Left ventricle myocardium inferior (tissue), 1 donor: ENCODE measurements around the gene SHISA2. TPM values are rescaled to one million over a fixed set of nuclear protein-coding genes. Genes with fewer than 3 reads are reported as not detected.

Experiments used
- DNase-seq: peaks from one replicate; pipeline ENCODE4 v3.0.0-alpha.2; 2020
- H3K27ac ChIP-seq: fragments of 200-600 bp; replicated peaks from 2 replicates; pipeline ENCODE4 v1.8.0; 2021
- H3K27me3 ChIP-seq: fragments of 200-600 bp; 2 replicates; pipeline ENCODE4 v1.8.0; 2021; ENCODE audit warnings: low read depth
- H3K36me3 ChIP-seq: fragments of 200-600 bp; 2 replicates; pipeline ENCODE4 v1.8.0; 2021
- H3K4me1 ChIP-seq: fragments of 200-600 bp; 2 replicates; pipeline ENCODE4 v1.8.0; 2021
- H3K4me3 ChIP-seq: fragments of 200-600 bp; 2 replicates; pipeline ENCODE4 v1.8.0; 2021; ENCODE audit warnings: mild to moderate bottlenecking, moderate library complexity
- H3K9me3 ChIP-seq: fragments of 200-600 bp; replicated peaks from 2 replicates; pipeline ENCODE4 v1.8.0; 2021
- CTCF ChIP-seq: fragments of 200-600 bp; IDR thresholded peaks from 2 replicates; pipeline ENCODE4 v1.8.0; 2021; ENCODE audit warnings: antibody characterized with exemption, mild to moderate bottlenecking, borderline replicate concordance
- intact Hi-C: fragments of 100-400 bp; cut with micrococcal nuclease; formaldehyde crosslinking; loops from one replicate; pipeline ENCODE4 v1.11.0; 2022
- total RNA-seq: library from RNA; stranded (reverse); fragmentation: NEBNext Ultra II Directional; extraction: Animal tissue kit (Norgen Biotek cat#: 25700); gene quantifications from one replicate; pipeline ENCODE4 v1.2.1, GENCODE V29; 2021
- donor health status: DM: no; HTN: yes; CAD: no; lungs with severe emphysema.

Gene SHISA2
- total RNA-seq, 1 donor from 2014 or later, result 0.22 TPM

GRCh38 chr13:26017196-26017921 is 34.5 kb downstream of the SHISA2 start:
- Histone ChIP-seq H3K9me3 (peaks cover 10% of the 10 kb centered on the region), H3K4me1 (peaks cover 49% of the 10 kb centered on the region), H3K27me3 (peaks cover 48% of the 10 kb centered on the region), H3K36me3 (no peaks in the 10 kb centered on the region), H3K27ac (peak overlapping the region; percentile 23), H3K4me3 (no peak overlapping the region)
- intact Hi-C loops, result no loop called here
- DNase-seq, result no peak
- TF ChIP-seq CTCF, result no peak

- H3K9me3 ChIP-seq, result peaks cover 10% of the 10 kb centered on the region
- no peak for DNase-seq
- H3K36me3 ChIP-seq, result no peaks in the 10 kb centered on the region
- H3K27me3 ChIP-seq, result peaks cover 59% of the 10 kb centered on the region
- H3K27ac ChIP-seq, result peak overlapping the region; percentile 62
- H3K4me3 ChIP-seq, result no peak overlapping the region
- TF ChIP-seq CTCF, result no peak
- intact Hi-C loops, result no loop called here
- H3K4me1 ChIP-seq, result peaks cover 38% of the 10 kb centered on the region
Observed at GRCh38 chr13:26016189-26016588, 35.6 kb downstream of the SHISA2 start.

GRCh38 chr13:26015271-26016125 is 36.3 kb downstream of the SHISA2 start:
- no peak for DNase-seq
- H3K4me3 ChIP-seq, result no peak overlapping the region
- intact Hi-C loops, result no loop called here
- peaks cover 10% of the 10 kb centered on the region for H3K9me3 ChIP-seq
- TF ChIP-seq CTCF, result no peak
- H3K36me3 ChIP-seq, result no peaks in the 10 kb centered on the region
- peaks cover 38% of the 10 kb centered on the region for H3K4me1 ChIP-seq
- peaks cover 60% of the 10 kb centered on the region for H3K27me3 ChIP-seq
- peak overlapping the region; percentile 62 for H3K27ac ChIP-seq

GRCh38 chr13:26012995-26013394 is 38.8 kb downstream of the SHISA2 start:
- Histone ChIP-seq H3K9me3 (peaks cover 10% of the 10 kb centered on the region), H3K27me3 (peaks cover 37% of the 10 kb centered on the region), H3K4me1 (peaks cover 32% of the 10 kb centered on the region), H3K27ac (no peak overlapping the region), H3K36me3 (no peaks in the 10 kb centered on the region), H3K4me3 (peak overlapping the region; percentile 56)
- TF ChIP-seq CTCF, result no peak
- intact Hi-C loops, result no loop called here
- DNase-seq, result no peak

GRCh38 chr13:26011996-26012821 is 39.6 kb downstream of the SHISA2 start:
- Histone ChIP-seq H3K27me3 (peaks cover 35% of the 10 kb centered on the region), H3K4me3 (peak overlapping the region; percentile 56), H3K4me1 (peaks cover 24% of the 10 kb centered on the region), H3K9me3 (peaks cover 10% of the 10 kb centered on the region), H3K36me3 (no peaks in the 10 kb centered on the region), H3K27ac (no peak overlapping the region)
- DNase-seq, result no peak
- intact Hi-C loops, result no loop called here
- TF ChIP-seq CTCF, result no peak
